Measurements from ENCODE around the gene MRPL33. TPM values are rescaled to one million over a fixed set of nuclear protein-coding genes. Genes with fewer than 3 reads are reported as not detected.

Gene MRPL33
- total and polyA plus RNA-seq, 2 experiments from 2014 or later, result 80.5 to 310 TPM

DNA sequence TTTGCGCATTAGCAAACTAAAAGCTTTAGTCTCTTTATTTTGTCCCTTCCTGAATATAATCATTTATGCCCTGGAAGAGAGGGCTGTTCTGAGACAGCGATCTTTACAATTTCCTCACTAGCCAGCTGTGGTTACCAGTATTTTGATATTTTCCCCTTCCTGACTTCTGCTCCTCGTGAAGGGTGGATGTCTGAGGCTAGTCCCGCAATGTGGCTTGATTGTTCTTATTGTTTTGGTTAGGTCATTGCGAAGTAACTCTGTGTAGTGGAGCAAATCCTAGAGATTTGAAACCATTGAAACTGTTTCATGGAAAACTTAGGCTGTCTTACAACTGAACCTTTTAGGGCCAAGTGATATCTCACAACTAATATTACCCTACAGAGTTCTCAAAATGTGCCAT lies 2.4 kb downstream of the MRPL33 start:
- TF ChIP-seq, protein P1, sequence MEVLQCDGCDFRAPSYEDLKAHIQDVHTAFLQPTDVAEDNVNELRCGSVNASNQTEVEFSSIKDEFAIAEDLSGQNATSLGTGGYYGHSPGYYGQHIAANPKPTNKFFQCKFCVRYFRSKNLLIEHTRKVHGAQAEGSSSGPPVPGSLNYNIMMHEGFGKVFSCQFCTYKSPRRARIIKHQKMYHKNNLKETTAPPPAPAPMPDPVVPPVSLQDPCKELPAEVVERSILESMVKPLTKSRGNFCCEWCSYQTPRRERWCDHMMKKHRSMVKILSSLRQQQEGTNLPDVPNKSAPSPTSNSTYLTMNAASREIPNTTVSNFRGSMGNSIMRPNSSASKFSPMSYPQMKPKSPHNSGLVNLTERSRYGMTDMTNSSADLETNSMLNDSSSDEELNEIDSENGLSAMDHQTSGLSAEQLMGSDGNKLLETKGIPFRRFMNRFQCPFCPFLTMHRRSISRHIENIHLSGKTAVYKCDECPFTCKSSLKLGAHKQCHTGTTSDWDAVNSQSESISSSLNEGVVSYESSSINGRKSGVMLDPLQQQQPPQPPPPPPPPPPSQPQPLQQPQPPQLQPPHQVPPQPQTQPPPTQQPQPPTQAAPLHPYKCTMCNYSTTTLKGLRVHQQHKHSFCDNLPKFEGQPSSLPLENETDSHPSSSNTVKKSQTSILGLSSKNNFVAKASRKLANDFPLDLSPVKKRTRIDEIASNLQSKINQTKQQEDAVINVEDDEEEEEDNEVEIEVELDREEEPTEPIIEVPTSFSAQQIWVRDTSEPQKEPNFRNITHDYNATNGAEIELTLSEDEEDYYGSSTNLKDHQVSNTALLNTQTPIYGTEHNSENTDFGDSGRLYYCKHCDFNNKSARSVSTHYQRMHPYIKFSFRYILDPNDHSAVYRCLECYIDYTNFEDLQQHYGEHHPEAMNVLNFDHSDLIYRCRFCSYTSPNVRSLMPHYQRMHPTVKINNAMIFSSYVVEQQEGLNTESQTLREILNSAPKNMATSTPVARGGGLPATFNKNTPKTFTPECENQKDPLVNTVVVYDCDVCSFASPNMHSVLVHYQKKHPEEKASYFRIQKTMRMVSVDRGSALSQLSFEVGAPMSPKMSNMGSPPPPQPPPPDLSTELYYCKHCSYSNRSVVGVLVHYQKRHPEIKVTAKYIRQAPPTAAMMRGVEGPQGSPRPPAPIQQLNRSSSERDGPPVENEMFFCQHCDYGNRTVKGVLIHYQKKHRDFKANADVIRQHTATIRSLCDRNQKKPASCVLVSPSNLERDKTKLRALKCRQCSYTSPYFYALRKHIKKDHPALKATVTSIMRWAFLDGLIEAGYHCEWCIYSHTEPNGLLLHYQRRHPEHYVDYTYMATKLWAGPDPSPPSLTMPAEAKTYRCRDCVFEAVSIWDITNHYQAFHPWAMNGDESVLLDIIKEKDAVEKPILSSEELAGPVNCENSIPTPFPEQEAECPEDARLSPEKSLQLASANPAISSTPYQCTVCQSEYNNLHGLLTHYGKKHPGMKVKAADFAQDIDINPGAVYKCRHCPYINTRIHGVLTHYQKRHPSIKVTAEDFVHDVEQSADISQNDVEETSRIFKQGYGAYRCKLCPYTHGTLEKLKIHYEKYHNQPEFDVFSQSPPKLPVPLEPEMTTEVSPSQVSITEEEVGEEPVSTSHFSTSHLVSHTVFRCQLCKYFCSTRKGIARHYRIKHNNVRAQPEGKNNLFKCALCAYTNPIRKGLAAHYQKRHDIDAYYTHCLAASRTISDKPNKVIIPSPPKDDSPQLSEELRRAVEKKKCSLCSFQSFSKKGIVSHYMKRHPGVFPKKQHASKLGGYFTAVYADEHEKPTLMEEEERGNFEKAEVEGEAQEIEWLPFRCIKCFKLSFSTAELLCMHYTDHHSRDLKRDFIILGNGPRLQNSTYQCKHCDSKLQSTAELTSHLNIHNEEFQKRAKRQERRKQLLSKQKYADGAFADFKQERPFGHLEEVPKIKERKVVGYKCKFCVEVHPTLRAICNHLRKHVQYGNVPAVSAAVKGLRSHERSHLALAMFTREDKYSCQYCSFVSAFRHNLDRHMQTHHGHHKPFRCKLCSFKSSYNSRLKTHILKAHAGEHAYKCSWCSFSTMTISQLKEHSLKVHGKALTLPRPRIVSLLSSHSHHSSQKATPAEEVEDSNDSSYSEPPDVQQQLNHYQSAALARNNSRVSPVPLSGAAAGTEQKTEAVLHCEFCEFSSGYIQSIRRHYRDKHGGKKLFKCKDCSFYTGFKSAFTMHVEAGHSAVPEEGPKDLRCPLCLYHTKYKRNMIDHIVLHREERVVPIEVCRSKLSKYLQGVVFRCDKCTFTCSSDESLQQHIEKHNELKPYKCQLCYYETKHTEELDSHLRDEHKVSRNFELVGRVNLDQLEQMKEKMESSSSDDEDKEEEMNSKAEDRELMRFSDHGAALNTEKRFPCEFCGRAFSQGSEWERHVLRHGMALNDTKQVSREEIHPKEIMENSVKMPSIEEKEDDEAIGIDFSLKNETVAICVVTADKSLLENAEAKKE (CRISPR knock-in tag; IDR thresholded peaks at IDR 0.05), result no peak
- TF ChIP-seq, protein P2, sequence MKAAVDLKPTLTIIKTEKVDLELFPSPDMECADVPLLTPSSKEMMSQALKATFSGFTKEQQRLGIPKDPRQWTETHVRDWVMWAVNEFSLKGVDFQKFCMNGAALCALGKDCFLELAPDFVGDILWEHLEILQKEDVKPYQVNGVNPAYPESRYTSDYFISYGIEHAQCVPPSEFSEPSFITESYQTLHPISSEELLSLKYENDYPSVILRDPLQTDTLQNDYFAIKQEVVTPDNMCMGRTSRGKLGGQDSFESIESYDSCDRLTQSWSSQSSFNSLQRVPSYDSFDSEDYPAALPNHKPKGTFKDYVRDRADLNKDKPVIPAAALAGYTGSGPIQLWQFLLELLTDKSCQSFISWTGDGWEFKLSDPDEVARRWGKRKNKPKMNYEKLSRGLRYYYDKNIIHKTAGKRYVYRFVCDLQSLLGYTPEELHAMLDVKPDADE (IDR thresholded peaks at IDR 0.05), result no peak
- DNase-seq (ENCODE audit: low spot score) (no peak), ATAC-seq (no peak)
- H3K27me3 Mint-ChIP-seq (ENCODE audit: insufficient read depth, low read depth, poor library complexity), result peaks cover 11% of the 10 kb centered on the region
- H3F3A ChIP-seq (replicated peaks; ENCODE audit: low read depth), result 0 out of 2 replicates have a peak, but pooled peaks cover 3% of the 10 kb centered on the region
- H3K4me3 ChIP-seq, result no peak overlapping the region
- no peaks in the 10 kb centered on the region for H3K36me3 ChIP-seq (ENCODE audit: insufficient read depth)
- H4K20me1 ChIP-seq (replicated peaks; ENCODE audit: insufficient read depth), result peaks cover 28% of the 10 kb centered on the region
- H3K4me1 ChIP-seq (ENCODE audit: insufficient read depth), result peaks cover 11% of the 10 kb centered on the region; the same call in 1 of the 2 replicates
- H3K4me3 Mint-ChIP-seq, result no peak overlapping the region
- H3K27ac ChIP-seq (ENCODE audit: low read depth), result no peak overlapping the region
- H3K27ac Mint-ChIP-seq, result no peak overlapping the region
- no peaks in the 10 kb centered on the region for H3K9me3 Mint-ChIP-seq
- peaks cover 6% of the 10 kb centered on the region; the same call in 2 of the 3 replicates for H3K36me3 Mint-ChIP-seq (ENCODE audit: low read depth)
- peaks cover 13% of the 10 kb centered on the region; the same call in 2 of the 3 replicates for H3K4me1 Mint-ChIP-seq
- H3K4me2 ChIP-seq, result no peak overlapping the region
- H2AFZ ChIP-seq, result no peak overlapping the region
- H3K79me2 ChIP-seq (replicated peaks; ENCODE audit: insufficient read depth), result peaks cover 72% of the 10 kb centered on the region
- H3K9me2 ChIP-seq (ENCODE audit: insufficient read depth), result no peaks in the 10 kb centered on the region
- H3K27me3 ChIP-seq (ENCODE audit: insufficient read depth), result no peaks in the 10 kb centered on the region

DNA sequence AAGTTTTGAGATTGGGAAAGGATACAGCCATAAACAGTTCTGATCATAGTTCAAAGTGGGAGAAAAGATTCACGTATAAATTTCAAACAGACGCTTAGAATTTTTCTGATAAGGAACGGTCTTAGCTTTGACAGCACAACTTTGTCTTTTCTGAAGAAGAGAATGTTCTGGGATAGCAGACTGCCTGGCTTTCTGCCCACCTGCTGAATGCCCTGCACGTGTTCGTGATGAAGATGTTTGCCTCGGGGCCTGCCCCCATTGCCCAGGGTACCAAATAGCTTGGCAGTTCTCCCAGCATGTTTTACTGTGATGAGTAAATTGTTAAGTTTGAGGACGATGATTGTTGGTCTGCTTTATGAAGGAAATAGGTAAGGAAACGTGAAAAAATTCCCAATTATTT lies 4.6 kb downstream of the MRPL33 start:
- Histone ChIP-seq H3K36me3 (ENCODE audit: insufficient read depth) (no peaks in the 10 kb centered on the region), H4K20me1 (replicated peaks; ENCODE audit: insufficient read depth) (peaks cover 42% of the 10 kb centered on the region), H3K4me1 (ENCODE audit: insufficient read depth) (peaks cover 7% of the 10 kb centered on the region; the same call in 1 of the 2 replicates), H3K4me3 (no peak overlapping the region), H3K27me3 (ENCODE audit: insufficient read depth) (no peaks in the 10 kb centered on the region), H3K9me2 (ENCODE audit: insufficient read depth) (no peaks in the 10 kb centered on the region), H3F3A (replicated peaks; ENCODE audit: low read depth) (0 out of 2 replicates have a peak, but pooled peaks cover 8% of the 10 kb centered on the region), H3K4me2 (no peak overlapping the region), H2AFZ (no peak overlapping the region), H3K27ac (ENCODE audit: low read depth) (no peak overlapping the region), H3K79me2 (replicated peaks; ENCODE audit: insufficient read depth) (peaks cover 83% of the 10 kb centered on the region)
- Mint-ChIP-seq H3K27me3 (ENCODE audit: insufficient read depth, low read depth, poor library complexity) (peaks cover 10% of the 10 kb centered on the region), H3K27ac (no peak overlapping the region), H3K4me3 (no peak overlapping the region), H3K4me1 (peaks cover 10% of the 10 kb centered on the region; the same call in 2 of the 3 replicates), H3K9me3 (no peaks in the 10 kb centered on the region), H3K36me3 (ENCODE audit: low read depth) (peaks cover 14% of the 10 kb centered on the region; the same call in 2 of the 3 replicates)
- ATAC-seq (no peak), DNase-seq (ENCODE audit: low spot score) (no peak)
- TF ChIP-seq NANOG (IDR thresholded peaks at IDR 0.05; ENCODE audit: borderline replicate concordance), result no peak
- TF ChIP-seq STAT1 (IDR thresholded peaks at IDR 0.05; ENCODE audit: unreplicated experiment), result no peak
